IPS-18a (cell line): Measurements from ENCODE around the gene MPPED1.

ENCODE experiments used
- H3K27ac ChIP-seq: one replicate; pipeline ENCODE4 v1.5.1; 2013; ENCODE audit warnings: low read length
- H3K27me3 ChIP-seq: one replicate; pipeline ENCODE4 v1.6.1; 2013; ENCODE audit warnings: mild to moderate bottlenecking, low read length; ENCODE audit not compliant: control insufficient read depth, insufficient read depth
- H3K36me3 ChIP-seq: one replicate; pipeline ENCODE4 v1.6.1; 2013; ENCODE audit warnings: low read depth, low read length; ENCODE audit not compliant: control insufficient read depth
- H3K4me1 ChIP-seq: one replicate; pipeline ENCODE4 v1.6.1; 2013; ENCODE audit warnings: low read depth, low read length; ENCODE audit not compliant: control insufficient read depth
- H3K4me3 ChIP-seq: one replicate; pipeline ENCODE4 v1.5.1; 2013; ENCODE audit warnings: low read length
- H3K9ac ChIP-seq: one replicate; pipeline ENCODE4 v1.6.1; 2013; ENCODE audit warnings: mild to moderate bottlenecking, low read length, moderate library complexity
- H3K9me3 ChIP-seq: one replicate; pipeline ENCODE4 v1.6.1; 2013; ENCODE audit warnings: low read depth, low read length; ENCODE audit not compliant: control insufficient read depth

Gene MPPED1

DNA sequence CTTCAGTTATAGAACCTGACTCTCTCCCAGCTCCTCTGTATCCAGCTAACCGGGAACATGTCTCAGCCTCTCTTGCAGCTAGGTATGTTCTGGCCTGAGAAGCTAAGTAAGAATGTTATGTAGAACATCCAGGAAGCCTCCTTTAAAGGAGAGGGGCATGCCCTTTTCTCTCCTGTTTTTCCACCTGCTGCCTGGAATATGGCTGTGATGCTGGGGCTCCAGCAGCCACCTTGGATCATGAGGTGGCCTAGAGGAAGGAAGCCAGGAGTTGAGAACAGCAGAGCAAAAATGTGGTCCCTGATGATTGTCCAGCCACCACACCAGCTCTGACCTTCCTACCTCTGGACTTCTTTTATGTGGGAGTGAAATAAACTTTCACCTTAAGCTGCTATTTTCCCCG lies 117.6 kb downstream of the MPPED1 start:
- Histone ChIP-seq H3K4me3 (no peak overlapping the region), H3K9me3 (no peaks in the 10 kb centered on the region), H3K9ac (no peak overlapping the region), H3K27ac (no peak overlapping the region), H3K4me1 (no peaks in the 10 kb centered on the region), H3K36me3 (no peaks in the 10 kb centered on the region), H3K27me3 (no peaks in the 10 kb centered on the region)

DNA sequence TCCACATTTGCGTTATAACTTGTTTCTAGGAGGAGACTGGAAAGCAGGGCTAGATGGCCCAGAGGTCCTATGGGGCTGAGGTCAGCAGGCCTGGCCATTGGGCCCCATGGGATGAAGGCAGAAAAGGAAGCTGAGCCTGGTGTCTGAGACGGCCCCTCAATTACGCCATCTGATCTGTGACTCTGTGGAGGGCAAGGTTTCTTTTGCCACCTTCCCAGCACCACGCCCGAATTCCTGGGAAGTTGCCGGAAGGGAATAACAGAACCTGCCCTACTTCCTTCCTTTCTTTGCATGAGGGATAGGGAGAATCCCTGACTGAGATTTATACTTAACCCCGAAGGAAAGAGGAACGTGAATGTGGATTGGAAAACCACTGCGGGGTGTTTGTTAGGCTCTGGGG lies 118.1 kb downstream of the MPPED1 start:
- no peak overlapping the region for H3K27ac ChIP-seq
- no peak overlapping the region for H3K4me3 ChIP-seq

DNA sequence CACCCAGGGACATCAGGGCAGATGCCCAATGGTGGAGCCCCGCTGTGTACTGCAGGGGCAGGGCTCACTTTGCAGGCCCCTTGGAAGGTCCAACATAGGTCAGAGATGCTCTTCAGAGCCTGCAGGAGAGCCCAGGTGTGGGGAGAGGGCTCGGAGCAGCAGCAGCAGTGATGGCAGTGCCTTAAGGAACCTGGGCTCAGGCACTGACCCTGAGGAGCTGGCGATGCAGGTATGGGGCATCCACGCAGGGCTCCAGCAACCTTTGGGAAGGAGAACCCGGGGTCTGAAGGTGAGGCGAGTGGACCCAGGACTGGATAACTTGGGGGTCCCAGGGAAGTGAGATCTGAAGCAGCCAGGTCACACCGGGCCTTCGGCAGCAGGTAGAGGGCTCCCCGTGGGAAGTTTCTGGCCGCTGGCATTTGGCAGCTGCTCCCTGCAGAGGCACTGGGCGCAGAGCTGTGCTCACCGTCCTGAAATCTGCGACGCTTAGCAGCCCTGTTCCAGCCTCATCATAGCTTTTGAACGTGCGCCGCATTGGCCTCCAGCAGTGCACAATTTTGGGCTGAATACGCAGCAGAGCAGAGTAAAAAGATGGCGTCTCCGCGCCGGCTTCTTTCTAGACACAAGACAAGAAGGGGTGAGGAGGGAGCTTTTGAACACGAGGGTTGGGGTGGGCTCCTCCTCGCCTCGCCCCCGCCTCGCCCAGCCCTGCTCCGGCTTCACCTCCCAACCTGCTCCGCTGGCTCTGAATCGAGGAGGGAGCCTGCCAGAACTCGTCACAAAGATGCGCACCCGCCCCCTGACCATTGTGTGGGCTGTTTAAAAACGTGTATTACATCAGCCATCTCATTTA lies 118.8 kb downstream of the MPPED1 start:
- no peak overlapping the region for H3K4me3 ChIP-seq
- H3K27ac ChIP-seq, result no peak overlapping the region
- no peaks in the 10 kb centered on the region for H3K9me3 ChIP-seq
- H3K36me3 ChIP-seq, result no peaks in the 10 kb centered on the region
- no peaks in the 10 kb centered on the region for H3K4me1 ChIP-seq
- no peak overlapping the region for H3K9ac ChIP-seq
- no peaks in the 10 kb centered on the region for H3K27me3 ChIP-seq

More for the DNA sequence above, 118.1 kb downstream of the MPPED1 start:
- Histone ChIP-seq H3K9ac (no peak overlapping the region), H3K9me3 (no peaks in the 10 kb centered on the region), H3K27me3 (no peaks in the 10 kb centered on the region), H3K36me3 (no peaks in the 10 kb centered on the region), H3K4me1 (no peaks in the 10 kb centered on the region)

DNA sequence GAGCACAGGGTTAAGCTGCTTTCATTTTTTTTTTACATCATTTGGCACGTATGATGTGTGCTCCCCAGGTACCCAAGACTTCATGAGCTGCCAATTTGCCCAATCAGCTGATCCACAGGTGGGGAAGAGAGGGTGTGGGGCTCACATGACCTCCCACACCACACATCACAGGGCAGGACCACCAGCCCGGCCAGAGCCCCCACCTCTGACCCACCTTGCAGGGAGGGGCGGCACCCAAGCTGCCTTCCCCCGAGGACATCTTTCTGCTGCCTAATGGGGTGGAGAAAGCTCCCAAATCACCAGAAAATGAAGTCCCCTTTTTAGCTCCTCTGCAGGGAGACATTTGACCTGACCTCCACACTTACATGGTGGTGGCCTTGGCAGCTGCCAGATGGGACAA lies 119.8 kb downstream of the MPPED1 start:
- H3K36me3 ChIP-seq, result no peaks in the 10 kb centered on the region
- H3K9me3 ChIP-seq, result no peaks in the 10 kb centered on the region
- no peak overlapping the region for H3K4me3 ChIP-seq
- H3K27ac ChIP-seq, result no peak overlapping the region
- no peaks in the 10 kb centered on the region for H3K27me3 ChIP-seq
- H3K4me1 ChIP-seq, result no peaks in the 10 kb centered on the region
- no peak overlapping the region for H3K9ac ChIP-seq

DNA sequence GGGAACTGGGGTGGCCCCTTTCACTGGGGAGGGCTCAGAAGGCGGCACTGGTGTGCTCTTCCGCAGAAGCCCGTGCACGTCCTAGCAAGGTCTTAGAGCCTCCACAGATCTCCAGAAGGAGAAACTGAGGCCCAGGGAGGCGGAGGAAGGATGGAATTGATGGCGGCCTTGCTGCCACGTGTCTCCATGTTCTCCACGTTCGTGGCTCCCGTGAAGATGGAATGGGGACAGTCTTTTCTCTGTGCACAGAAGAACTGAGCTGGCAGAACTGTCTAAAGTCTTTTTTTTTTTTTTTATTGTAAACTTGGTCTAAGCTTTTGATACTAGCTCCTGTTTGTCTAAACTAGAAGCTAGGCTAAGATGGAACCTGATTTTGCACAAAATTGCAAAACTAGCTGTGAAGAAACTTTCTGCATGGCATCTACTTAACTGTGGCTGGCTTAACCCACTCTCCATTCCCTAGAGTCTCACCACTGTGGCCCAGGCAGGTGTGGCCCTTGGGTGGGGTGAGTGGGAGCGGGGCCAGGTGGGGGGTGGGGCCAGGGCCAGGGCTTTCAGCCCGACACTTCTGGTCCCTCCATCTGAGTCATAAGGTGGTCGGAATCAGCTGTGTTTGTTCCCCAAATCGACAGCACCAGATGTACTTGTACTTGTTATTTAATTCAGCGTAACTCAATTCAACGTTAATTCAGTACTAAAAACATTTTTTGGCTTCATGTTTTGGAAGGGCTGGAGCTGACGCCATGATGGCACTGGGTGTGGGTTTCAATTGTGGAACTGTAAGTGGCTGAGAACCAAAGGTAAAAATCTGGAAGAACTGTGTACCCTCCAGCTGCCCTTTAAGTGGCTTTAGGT lies 120.7 kb downstream of the MPPED1 start:
- no peak overlapping the region for H3K4me3 ChIP-seq
- no peak overlapping the region for H3K9ac ChIP-seq
- H3K4me1 ChIP-seq, result no peaks in the 10 kb centered on the region
- no peaks in the 10 kb centered on the region for H3K9me3 ChIP-seq
- no peak overlapping the region for H3K27ac ChIP-seq
- H3K27me3 ChIP-seq, result no peaks in the 10 kb centered on the region
- H3K36me3 ChIP-seq, result no peaks in the 10 kb centered on the region

DNA sequence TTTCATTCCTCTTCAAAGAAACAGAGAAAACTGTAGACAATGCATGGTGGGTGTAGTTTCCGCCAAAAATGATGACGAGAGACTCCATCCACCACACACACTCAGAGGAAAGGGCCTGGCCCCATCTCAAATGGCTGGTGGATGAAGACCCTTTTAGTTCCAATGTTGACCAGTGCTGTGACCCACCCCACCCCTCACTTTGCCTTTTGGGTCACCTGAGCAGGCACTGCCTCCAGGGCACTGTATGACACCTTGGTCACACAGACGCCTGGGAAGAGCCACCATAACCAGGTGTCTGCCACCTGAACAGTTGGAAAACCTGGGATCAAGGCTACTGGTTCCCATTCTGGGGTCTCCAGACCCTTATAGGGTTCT lies 121.3 kb downstream of the MPPED1 start:
- Histone ChIP-seq H3K9ac (no peak overlapping the region), H3K27ac (no peak overlapping the region), H3K9me3 (no peaks in the 10 kb centered on the region)

DNA sequence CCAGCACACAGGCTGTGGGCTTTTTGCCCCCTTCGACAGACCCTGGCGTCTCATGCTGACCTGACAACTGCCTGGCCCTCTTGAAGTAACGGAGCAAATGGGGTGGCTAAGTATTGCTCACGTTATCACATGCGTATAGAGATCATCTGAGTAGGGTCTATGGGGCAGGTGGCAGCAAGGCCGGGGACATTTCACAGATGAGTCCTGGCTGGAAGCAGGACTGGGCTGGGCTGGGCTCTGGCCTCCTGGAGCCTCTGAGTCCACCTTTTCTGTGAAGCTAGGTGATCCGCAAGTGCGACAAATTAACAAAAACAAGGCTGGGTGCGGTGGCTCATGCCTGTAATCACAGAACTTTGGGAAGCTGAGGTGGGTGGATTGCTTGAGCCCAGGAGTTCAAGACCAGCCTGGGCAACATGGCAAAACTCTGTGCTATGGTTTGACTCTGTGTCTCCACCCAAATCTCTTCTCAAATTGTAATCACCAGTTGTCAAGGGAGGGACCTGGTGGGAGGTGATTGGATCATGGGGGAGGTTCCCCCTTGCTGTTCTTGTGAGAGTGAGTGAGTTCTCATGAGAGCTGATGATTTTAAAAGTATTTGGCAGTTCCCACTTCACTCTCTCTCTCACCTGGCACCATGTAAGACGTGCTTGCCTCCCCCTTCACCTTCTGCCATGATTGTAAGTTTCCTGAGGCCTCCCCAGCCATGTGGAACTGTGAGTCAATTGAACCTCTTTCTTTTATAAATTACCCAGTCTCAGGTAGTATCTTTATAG lies 122.0 kb downstream of the MPPED1 start:
- Histone ChIP-seq H3K27me3 (no peaks in the 10 kb centered on the region), H3K27ac (no peak overlapping the region), H3K9me3 (no peaks in the 10 kb centered on the region), H3K4me1 (no peaks in the 10 kb centered on the region), H3K9ac (no peak overlapping the region), H3K4me3 (no peak overlapping the region), H3K36me3 (no peaks in the 10 kb centered on the region)

More for the DNA sequence above, 121.3 kb downstream of the MPPED1 start:
- H3K4me1 ChIP-seq, result no peaks in the 10 kb centered on the region
- H3K36me3 ChIP-seq, result no peaks in the 10 kb centered on the region
- H3K27me3 ChIP-seq, result no peaks in the 10 kb centered on the region
- no peak overlapping the region for H3K4me3 ChIP-seq

DNA sequence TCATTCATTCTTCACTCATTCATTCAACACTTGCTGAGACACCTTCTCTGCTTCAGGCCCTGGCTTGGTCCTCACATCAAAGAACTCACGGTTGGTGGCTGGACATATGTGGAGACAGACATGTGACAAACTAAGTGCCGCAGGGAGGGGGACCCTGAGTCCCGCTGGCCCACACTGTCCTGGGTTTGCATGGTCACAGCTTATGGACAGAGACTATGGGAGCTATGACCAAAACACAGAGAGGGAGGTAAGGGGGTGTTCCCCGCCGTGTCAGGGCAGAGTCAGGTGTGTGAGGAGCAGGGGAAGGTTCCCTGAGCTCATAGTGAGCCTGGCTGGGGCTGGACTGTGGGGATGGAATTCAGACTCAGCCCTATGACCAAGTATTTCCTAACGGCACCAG lies 123.1 kb downstream of the MPPED1 start:
- Histone ChIP-seq H3K4me3 (no peak overlapping the region), H3K4me1 (no peaks in the 10 kb centered on the region), H3K9ac (no peak overlapping the region), H3K36me3 (no peaks in the 10 kb centered on the region), H3K27ac (no peak overlapping the region), H3K9me3 (no peaks in the 10 kb centered on the region), H3K27me3 (no peaks in the 10 kb centered on the region)

DNA sequence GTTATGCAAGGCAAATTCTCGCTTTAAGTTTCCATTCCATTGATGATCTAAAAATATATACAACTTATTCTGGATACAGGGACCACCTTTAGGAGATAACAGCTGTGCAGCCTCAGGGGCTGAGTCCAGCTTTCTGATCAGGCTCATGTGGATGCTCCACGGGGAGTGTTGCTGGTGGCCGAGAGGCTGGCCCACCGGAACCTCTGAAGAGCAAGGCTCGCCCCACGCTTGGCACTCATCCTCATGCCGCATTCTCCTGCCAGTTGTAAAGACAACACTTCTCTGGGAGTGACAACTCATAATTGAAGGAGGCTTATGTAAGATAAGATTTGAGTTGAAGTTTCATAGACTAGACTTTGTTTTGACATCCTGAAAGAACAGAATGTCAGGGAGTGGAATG lies 123.5 kb downstream of the MPPED1 start:
- Histone ChIP-seq H3K9ac (no peak overlapping the region), H3K27ac (no peak overlapping the region), H3K4me1 (no peaks in the 10 kb centered on the region), H3K9me3 (no peaks in the 10 kb centered on the region), H3K4me3 (no peak overlapping the region), H3K36me3 (no peaks in the 10 kb centered on the region), H3K27me3 (no peaks in the 10 kb centered on the region)

DNA sequence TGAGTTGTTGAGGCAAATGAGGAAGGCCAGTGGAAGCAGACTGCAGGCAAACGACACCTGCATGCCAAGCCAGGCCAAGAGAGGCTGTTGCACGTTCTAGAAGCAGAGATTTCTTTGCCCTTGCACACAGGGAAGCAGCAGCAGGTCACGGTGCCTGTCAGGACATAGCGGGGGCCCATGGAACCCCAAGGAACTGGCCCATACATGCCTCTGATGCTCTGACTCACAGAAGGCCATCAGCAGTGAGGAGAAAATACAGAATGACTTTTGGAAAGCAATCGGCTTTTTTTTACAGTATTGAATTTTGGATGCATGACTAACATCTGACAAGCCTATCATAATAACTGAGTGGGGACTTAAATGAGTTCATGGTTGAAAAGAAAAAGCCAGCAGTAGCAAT lies 123.9 kb downstream of the MPPED1 start:
- Histone ChIP-seq H3K4me1 (no peaks in the 10 kb centered on the region), H3K9me3 (no peaks in the 10 kb centered on the region), H3K9ac (no peak overlapping the region), H3K4me3 (no peak overlapping the region), H3K27ac (no peak overlapping the region), H3K36me3 (no peaks in the 10 kb centered on the region), H3K27me3 (no peaks in the 10 kb centered on the region)

DNA sequence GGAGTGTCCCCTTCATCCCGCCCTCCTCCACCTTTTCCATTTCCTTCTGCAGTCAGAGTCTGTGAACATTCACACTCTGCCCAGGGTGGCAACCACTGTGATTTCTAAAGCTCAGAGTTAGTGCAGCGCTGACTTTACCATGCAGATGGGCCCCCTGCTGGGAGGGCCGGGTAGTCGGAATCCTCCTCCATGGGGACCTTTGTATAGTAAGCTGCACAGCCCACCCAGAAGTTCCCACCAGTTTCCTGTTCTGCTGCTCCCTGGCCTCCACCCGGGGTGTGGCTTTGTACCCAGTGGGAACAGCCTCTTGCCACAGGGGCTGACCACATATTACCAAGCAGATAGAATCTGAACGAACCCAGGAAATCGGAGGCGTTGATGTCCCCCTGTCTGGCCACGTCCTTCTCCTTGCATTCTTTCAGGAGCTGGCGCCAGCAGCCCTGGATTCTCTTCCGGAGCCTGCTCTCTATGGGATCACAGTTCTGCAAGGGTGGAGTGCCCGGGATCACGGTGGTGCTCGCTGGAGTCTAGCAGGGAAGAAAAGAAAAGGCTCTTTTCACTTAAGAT lies 125.3 kb downstream of the MPPED1 start:
- Histone ChIP-seq H3K27ac (no peak overlapping the region), H3K9me3 (no peaks in the 10 kb centered on the region), H3K4me1 (no peaks in the 10 kb centered on the region), H3K9ac (no peak overlapping the region), H3K36me3 (no peaks in the 10 kb centered on the region), H3K4me3 (no peak overlapping the region), H3K27me3 (no peaks in the 10 kb centered on the region)
